ENCODE data around the gene C16orf78. TPM values are rescaled to one million over a fixed set of nuclear protein-coding genes. Genes with fewer than 3 reads are reported as not detected.

Gene C16orf78
- total and polyA plus RNA-seq, 2 of the 8 experiments (the other 6 are each of a cell fraction or from before 2014, with no cell fraction given), result not detected

GRCh38 chr16:49343291-49343690, 30.3 kb upstream of the C16orf78 start (continued):
- TF ChIP-seq, protein P1, sequence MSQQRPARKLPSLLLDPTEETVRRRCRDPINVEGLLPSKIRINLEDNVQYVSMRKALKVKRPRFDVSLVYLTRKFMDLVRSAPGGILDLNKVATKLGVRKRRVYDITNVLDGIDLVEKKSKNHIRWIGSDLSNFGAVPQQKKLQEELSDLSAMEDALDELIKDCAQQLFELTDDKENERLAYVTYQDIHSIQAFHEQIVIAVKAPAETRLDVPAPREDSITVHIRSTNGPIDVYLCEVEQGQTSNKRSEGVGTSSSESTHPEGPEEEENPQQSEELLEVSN (IDR thresholded peaks at IDR 0.05), result no peak
- no peak for TF ChIP-seq CHD2 (IDR thresholded peaks at IDR 0.05; ENCODE audit: low read length)
- no peak for TF ChIP-seq GABPA (IDR thresholded peaks at IDR 0.05; ENCODE audit: borderline replicate concordance, insufficient read depth, low read length)
- no peak for TF ChIP-seq SUZ12 (IDR thresholded peaks at IDR 0.05; ENCODE audit: low read length)
- no peak for TF ChIP-seq JUND (IDR thresholded peaks at IDR 0.05; ENCODE audit: low read length)
- no peak for TF ChIP-seq NRF1 (IDR thresholded peaks at IDR 0.05; ENCODE audit: low read depth, low read length)
- no peak for TF ChIP-seq ATF2 (IDR thresholded peaks at IDR 0.05; ENCODE audit: low read length)
- no peak for TF ChIP-seq CBX8 (IDR thresholded peaks at IDR 0.05; ENCODE audit: borderline replicate concordance, low read depth, low read length)
- no peak for TF ChIP-seq BCL11A (IDR thresholded peaks at IDR 0.05; ENCODE audit: low read depth in 2 of 2, low read length in 2 of 2)
- TF ChIP-seq CTBP2 (IDR thresholded peaks at IDR 0.05; ENCODE audit: borderline replicate concordance, insufficient read depth, insufficient read length, low read length), result no peak
